ENCODE results near the gene XIRP1.

Gene XIRP1

DNA sequence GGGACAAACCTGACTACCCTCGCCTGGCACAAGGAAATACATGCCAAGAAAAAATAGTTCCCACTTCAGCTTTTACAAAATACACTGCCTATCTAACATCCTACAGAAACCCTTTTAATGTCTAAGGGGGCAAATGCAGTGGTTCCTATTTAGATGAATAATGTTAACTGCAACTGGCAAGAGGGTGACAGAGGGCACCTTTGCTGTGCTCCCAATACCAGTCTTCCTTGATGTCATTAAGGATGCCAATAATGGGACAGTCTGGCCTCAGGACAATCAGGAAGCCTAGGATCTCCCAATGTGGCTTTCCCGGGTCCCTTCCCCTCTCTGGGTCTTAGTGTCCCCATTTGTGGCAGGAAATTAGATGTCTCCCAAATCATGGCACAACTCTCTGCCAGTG, 53.0 kb downstream of the XIRP1 start:
- TF ChIP-seq ZNF8 (CRISPR knock-in tag; IDR thresholded peaks at IDR 0.05) = no peak
- TF ChIP-seq ESRRG (CRISPR knock-in tag; IDR thresholded peaks at IDR 0.05) = no peak
- no peak for TF ChIP-seq BACH2 (CRISPR knock-in tag; IDR thresholded peaks at IDR 0.05; ENCODE audit: borderline replicate concordance)
- ATAC-seq = no peak

DNA sequence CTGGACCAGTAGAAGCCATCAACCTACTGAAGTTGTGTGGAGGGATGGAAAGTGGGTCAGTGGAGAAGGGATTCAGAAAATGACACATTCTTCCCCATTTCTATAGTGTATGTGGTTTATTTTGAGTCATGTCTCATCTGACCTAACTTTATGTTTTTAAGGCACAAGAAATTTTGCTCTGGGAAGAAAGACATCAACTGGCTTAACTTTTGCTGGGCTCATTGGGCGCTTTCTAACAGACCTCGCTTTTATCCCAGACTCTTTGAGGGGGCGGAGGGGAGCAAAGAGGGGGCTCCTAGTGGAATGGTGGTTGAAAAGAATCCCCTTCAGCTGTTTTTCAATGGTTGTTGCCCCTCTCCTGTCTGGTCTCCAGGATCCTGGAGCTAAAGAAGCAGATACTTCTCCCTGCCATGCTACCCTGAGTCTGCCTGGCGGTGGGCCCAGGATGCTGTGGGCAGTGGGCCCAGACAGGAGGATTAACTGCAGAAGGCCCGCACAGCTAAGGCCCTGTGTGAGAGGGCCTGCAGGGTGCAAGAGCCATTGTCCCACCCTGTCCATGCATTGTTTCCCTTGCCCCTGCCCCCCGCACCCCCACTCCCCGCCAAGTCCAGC, 53.5 kb downstream of the XIRP1 start:
- TF ChIP-seq ZC3H10 (CRISPR knock-in tag; IDR thresholded peaks at IDR 0.05) (no peak), PPARA (CRISPR knock-in tag; IDR thresholded peaks at IDR 0.05; ENCODE audit: borderline replicate concordance) (no peak)
- TF ChIP-seq, protein P1, sequence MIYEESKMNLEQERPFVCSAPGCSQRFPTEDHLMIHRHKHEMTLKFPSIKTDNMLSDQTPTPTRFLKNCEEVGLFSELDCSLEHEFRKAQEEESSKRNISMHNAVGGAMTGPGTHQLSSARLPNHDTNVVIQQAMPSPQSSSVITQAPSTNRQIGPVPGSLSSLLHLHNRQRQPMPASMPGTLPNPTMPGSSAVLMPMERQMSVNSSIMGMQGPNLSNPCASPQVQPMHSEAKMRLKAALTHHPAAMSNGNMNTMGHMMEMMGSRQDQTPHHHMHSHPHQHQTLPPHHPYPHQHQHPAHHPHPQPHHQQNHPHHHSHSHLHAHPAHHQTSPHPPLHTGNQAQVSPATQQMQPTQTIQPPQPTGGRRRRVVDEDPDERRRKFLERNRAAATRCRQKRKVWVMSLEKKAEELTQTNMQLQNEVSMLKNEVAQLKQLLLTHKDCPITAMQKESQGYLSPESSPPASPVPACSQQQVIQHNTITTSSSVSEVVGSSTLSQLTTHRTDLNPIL (CRISPR knock-in tag; IDR thresholded peaks at IDR 0.05; ENCODE audit: low read depth) = no peak
- ATAC-seq = peak; percentile 48

DNA sequence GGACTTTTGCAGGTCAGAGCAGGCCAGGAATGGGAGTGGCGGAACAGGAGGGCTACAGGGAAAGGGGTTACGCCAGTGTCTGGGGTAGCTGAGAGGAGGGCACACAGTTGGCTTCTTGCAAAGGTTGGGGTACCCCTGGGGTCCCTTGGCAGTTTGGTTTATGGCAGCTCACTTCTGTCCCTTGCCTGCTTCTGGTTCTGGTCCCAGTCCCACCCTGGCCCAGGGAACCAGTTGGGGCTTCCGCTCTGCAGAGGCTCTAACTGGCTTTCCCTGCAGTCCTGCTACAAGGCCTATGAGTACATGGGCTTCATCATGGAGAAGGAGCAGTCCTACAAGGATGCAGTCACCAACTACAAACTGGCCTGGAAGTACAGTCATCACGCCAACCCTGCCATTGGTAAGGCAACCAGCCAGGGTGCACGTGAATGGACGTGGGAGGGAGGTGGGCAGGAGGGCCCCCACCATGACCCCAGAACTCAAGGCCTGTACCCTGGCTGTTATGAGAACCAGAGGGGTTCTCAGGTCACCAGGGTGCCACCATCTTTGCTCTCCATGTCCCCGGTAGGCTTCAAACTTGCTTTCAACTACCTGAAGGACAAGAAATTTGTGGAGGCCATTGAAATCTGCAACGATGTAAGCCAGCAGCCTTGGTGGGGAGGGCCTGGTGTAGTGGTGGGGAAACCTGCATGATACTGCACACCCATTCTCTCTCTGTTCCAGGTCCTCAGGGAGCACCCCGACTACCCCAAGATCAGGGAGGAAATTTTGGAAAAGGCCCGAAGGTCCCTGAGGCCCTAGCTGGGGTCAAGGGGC, 54.2 kb downstream of the XIRP1 start:
- TF ChIP-seq SNAI2 (CRISPR knock-in tag; IDR thresholded peaks at IDR 0.05) (no peak), TSHZ2 (CRISPR knock-in tag; IDR thresholded peaks at IDR 0.05) (no peak), GLIS3 (CRISPR knock-in tag; IDR thresholded peaks at IDR 0.05) (no peak), RARB (CRISPR knock-in tag; IDR thresholded peaks at IDR 0.05) (no peak), PPARA (CRISPR knock-in tag; IDR thresholded peaks at IDR 0.05; ENCODE audit: borderline replicate concordance) (no peak)
- no peak for ATAC-seq

DNA sequence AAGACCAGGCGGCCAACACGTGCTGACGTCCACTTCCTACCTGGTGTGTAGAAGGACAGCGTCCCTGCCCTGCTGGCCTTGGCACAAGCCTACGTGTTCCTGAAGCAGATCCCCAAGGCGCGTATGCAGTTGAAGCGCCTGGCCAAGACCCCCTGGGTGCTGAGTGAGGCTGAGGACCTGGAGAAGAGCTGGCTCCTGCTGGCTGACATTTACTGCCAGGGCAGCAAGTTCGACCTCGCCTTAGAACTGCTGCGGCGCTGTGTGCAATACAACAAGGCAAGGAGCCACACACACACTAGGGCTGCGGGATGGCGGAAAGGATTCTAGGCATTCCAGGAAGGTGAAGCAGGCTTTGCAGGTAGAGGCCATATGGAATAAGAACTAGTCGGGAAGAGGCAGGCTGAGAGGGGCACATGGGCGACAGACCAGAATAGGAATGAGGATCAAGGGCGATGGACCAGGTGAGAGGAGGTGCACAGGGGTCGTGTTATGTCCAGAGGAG, 54.9 kb downstream of the XIRP1 start:
- no peak for ATAC-seq
- TF ChIP-seq CSDC2 (CRISPR knock-in tag; IDR thresholded peaks at IDR 0.05) (no peak), GLIS3 (CRISPR knock-in tag; IDR thresholded peaks at IDR 0.05) (no peak), ISL1 (CRISPR knock-in tag; IDR thresholded peaks at IDR 0.05) (no peak), ZNF70 (CRISPR knock-in tag; IDR thresholded peaks at IDR 0.05) (no peak), BACH2 (CRISPR knock-in tag; IDR thresholded peaks at IDR 0.05; ENCODE audit: borderline replicate concordance) (no peak), ZFP30 (CRISPR knock-in tag; IDR thresholded peaks at IDR 0.05) (no peak), PPARA (CRISPR knock-in tag; IDR thresholded peaks at IDR 0.05; ENCODE audit: borderline replicate concordance) (no peak), TSHZ2 (CRISPR knock-in tag; IDR thresholded peaks at IDR 0.05) (no peak), ZC3H10 (CRISPR knock-in tag; IDR thresholded peaks at IDR 0.05) (no peak), ZFP3 (CRISPR knock-in tag; IDR thresholded peaks at IDR 0.05) (no peak), ESRRG (CRISPR knock-in tag; IDR thresholded peaks at IDR 0.05) (no peak), RARB (CRISPR knock-in tag; IDR thresholded peaks at IDR 0.05) (no peak)
- TF ChIP-seq, protein P1 (CRISPR knock-in tag; IDR thresholded peaks at IDR 0.05; ENCODE audit: low read depth) = no peak
